HK-2 (cell line): ENCODE results near the gene CHMP2A.
A peak's percentile ranks its signal among the peaks of the same experiment; 100 is the strongest.
"Not testable (repeated sequence)": the region's sequence is repeated elsewhere in the genome, so short reads cannot be mapped to it uniquely, and the experiment has no call there.

ENCODE experiments used
- DNase-seq: peaks from one replicate; pipeline ENCODE4 v3.0.0-alpha.2; 2018; ENCODE audit not compliant: unreplicated experiment

CHMP2A gene

DNA sequence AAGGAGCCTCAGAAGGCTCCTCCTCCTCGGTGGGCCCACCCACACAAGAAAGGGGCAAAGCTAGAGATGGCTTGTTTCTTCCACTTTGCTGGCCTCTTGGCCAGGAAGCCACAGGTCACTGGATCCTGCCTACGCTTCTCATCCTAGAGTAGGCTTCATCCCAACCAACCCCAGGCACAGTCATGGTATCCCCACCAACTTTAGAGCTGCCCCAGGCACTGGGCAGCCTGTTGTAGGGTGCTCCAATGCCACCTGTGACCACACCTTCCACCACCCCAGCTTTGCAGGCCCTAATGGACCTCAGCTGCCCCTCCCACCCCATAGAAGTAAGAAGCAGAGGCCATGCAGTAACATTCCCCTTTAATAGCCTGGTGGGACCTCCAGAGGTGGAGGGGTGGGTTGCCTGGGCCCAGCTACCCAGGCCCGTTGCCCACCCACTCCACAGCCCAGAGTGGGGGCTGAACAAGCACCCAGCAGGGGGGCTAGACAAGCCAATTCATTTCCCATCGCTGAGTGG, 522 bp upstream of the CHMP2A start:
- DNase-seq, result no peak

DNA sequence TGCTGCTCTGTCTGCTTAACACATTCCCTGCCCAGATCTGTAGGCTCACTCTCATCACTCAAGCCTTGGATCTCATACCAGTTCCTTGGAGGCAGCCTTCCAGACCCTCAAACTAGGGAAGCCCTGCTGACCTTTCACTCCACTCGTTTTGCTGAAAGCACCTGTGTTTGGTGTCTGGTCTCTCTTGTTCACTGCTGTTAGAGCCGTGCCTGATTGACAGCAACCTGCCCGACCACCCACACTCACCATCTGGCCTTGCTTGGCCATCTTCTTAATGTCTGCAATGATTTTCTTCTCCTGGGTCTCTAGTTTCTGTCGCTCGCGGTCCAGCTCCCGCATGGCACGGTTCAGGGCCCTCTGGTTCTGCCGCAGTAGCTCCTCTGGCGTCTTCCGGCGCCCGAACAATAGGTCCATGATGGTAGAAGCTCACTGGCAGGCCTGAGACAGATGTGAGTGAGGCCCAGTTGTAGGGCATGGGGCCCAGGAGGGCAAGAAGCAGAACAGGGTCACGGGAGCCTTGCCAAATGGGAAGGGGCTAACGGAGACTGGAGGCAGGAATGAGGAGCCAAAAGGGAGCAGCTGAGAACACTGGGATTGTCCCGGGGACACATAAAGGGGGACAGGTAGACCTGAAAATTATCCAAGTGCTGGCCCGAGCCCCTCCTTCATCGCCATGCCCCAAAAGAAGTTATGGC, 959 bp downstream of the CHMP2A start:
- DNase-seq, result no peak

DNA sequence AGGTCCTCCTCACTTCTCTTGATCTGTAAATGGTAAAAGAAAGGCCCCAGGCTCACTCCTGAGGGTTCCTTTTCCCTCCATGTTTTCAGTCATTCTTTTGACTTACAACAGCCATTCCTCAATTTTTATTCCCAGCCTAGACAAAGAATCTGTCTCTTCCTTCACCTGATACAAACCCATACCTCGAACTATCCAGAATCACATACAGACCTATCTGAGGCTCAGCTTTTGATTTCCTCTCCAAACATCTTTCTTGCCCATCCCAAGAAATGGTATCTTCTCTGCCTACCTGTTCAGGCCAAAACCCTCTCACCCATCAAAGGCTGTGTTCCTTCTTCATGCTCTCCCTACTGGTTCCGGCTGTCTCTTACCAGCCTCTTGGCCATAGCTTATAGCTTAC, 2.2 kb downstream of the CHMP2A start:
- no peak for DNase-seq

DNA sequence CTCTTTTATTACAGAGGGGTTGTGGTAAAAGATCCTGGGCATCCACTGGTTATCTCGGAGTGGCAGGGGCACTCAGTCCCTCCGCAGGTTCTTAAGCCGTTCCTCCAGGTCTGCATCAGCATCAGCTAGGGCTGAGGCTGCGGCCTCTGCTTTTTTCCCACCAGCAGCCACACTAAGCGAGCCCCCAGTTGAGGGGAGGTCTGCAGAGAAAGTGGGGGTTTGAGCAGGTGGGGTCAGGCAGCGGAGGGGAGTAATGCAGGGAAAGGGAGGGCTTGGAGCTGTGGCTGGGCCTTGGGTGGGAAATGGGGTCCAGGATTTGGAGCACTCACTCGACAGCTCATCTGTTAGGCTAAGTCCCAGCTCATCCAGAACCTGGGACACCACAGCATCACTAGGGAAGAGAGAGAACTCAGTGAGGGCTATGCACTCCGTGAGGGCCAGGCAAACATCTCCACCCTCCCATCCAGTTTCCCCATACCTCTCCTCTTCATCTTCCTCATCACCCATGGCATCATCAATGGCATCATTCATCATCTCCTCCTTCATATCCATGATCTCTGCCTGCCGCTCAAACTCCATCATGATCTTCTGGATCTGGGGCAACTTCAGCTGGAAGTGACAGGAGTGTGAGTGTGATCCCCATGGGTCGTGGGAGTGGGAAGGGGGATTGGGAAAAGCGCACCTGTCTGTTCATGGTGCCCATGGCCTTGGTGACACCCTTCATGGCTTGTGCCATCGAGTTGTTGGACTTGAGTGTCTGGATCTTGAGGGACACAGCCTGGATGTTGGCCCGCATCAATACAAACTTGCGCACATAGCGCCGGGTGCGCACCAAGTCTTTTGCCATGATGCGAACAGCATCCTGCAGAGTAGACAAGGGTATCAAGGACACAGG, 3.1 kb downstream of the CHMP2A start:
- DNase-seq, result no peak

DNA sequence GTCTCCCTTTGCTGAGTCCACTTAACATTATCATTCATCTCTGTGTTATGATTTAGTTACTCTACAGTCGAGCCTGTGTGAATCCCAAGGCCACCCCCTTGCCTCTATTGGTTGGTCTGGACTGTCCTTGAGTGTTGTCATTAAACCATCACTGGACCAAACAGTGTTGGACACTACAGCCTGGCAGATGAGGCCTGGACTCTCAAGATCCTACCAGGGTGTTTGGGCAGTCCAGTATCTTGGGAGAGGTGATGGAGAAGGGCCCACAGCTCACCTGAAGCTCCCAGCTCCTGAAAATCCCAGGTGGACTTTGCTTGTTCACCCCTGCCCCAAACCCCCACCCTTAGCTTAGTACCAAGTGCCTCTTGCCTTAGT, 3.8 kb downstream of the CHMP2A start:
- DNase-seq, result no peak

DNA sequence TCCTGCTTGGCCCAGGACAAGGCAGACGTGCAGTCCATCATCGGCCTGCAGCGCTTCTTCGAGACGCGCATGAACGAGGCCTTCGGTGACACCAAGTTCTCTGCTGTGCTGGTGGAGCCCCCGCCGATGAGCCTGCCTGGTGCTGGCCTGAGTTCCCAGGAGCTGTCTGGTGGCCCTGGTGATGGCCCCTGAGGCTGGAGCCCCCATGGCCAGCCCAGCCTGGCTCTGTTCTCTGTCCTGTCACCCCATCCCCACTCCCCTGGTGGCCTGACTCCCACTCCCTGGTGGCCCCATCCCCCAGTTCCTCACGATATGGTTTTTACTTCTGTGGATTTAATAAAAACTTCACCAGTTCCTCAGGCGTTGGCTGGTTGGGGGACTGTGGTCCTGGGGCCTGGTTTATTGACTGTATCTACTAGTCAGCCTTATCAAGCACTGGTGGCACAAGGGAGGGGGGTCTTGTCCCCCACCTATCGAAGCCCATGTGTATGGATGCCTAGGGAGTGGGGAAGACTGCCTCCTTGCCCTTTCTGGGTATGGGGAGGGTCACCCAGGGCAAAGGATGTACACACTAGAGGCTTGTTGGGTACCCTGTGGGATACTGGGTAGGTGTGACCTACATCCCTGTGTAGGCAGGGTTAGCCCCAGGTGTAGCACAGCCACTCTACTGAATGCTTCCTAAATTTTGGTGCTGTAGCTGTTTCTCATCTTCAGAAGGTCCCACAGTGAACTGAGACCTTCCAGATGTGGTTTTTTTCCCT, 4.4 kb downstream of the CHMP2A start:
- no peak for DNase-seq

DNA sequence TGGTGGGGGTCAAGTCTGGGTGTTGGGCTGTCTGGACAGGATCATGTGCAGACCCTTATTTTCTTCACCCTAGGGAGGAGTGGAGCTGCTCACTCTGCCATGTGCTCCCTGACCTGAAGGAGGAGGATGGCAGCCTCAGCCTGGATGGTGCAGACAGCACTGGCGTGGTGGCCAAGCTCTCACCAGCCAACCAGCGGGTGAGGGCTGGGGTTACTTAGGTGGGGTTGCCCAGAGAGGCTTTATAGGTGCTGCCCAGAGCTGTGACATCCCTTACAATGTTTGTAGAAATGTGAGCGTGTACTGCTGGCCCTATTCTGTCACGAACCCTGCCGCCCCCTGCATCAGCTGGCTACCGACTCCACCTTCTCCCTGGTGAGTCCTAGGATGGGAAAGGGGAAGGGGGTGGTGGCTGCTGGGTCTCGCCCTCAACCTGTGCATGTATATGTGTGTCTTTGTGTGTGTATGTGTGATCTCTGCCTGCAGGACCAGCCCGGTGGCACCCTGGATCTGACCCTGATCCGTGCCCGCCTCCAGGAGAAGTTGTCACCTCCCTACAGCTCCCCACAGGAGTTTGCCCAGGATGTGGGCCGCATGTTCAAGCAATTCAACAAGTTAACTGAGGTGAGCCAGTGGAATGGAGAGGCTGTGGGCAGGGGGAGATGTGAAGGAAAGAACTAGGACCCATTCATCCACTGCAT, 5.1 kb downstream of the CHMP2A start:
- no peak for DNase-seq

DNA sequence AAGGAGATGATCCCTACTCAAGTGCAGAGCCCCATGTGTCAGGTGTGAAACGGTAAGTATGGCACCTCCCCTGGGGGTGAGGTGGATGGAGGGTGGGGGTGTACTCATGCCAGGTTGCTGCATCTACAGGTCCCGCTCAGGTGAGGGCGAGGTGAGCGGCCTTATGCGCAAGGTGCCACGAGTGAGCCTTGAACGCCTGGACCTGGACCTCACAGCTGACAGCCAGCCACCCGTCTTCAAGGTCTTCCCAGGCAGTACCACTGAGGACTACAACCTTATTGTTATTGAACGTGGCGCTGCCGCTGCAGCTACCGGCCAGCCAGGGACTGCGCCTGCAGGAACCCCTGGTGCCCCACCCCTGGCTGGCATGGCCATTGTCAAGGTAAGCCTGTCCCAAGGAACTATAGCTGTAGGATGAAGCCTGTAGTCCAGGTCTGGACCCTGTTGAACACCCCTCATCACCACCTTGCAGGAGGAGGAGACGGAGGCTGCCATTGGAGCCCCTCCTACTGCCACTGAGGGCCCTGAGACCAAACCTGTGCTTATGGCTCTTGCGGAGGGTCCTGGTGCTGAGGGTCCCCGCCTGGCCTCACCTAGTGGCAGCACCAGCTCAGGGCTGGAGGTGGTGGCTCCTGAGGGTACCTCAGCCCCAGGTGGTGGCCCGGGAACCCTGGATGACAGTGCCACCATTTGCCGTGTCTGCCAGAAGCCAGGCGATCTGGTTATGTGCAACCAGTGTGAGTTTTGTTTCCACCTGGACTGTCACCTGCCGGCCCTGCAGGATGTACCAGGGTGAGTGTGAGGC, 5.8 kb downstream of the CHMP2A start:
- no peak for DNase-seq

DNA sequence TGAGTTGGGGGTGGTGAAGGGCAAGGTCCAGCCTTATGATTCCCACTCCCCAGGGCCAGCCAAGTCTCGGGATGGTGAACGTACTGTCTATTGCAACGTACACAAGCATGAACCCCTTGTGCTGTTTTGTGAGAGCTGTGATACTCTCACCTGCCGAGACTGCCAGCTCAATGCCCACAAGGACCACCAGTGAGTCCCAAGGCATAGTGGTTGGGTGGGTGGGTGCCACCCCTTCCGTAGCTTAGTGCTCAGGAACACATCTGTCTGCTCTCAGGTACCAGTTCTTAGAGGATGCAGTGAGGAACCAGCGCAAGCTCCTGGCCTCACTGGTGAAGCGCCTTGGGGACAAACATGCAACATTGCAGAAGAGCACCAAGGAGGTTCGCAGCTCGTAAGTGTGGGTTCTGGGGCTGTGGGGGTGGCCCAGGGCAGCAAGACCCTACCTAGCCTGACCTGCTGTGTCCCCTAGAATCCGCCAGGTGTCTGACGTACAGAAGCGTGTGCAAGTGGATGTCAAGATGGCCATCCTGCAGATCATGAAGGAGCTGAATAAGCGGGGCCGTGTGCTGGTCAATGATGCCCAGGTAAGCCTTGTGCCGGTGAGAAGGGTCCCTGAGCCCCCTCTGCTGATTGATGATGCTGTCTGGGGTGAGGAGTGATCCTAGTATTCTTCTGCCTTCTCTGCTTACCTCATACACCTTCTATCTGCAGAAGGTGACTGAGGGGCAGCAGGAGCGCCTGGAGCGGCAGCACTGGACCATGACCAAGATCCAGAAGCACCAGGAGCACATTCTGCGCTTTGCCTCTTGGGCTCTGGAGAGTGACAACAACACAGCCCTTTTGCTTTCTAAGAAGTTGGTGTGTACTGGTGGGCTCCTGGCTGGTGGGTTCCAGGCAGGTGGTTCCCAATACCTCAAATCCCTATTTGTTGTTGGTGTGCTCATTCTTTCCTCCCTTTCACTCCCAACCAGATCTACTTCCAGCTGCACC, 7.3 kb downstream of the CHMP2A start:
- DNase-seq, result no peak

DNA sequence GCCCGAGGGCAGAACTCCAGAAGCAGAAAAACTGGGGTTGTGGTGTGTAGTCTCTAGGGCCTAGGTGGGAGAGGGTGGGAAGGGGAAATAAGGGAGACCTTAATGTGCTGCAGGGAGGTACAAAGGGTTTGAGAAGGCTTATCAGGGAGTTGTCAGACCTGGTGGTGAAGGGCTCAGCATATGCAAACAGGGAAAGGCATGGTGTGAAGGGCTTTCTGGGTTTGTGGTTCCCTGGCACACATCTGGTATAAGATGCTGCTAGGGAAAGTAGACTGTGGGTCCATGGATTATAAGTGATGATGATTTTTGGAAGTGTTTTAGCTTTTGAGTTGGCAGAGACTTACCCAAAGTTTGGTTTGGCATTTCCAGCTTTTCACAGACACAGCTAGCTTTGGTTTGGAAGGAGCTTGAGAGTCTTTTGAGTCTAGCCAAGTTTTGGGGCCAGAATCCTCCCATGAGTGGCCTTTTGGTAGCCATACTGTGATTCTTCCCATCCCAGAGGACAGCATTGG, 8.8 kb downstream of the CHMP2A start:
- DNase-seq, result no peak

DNA sequence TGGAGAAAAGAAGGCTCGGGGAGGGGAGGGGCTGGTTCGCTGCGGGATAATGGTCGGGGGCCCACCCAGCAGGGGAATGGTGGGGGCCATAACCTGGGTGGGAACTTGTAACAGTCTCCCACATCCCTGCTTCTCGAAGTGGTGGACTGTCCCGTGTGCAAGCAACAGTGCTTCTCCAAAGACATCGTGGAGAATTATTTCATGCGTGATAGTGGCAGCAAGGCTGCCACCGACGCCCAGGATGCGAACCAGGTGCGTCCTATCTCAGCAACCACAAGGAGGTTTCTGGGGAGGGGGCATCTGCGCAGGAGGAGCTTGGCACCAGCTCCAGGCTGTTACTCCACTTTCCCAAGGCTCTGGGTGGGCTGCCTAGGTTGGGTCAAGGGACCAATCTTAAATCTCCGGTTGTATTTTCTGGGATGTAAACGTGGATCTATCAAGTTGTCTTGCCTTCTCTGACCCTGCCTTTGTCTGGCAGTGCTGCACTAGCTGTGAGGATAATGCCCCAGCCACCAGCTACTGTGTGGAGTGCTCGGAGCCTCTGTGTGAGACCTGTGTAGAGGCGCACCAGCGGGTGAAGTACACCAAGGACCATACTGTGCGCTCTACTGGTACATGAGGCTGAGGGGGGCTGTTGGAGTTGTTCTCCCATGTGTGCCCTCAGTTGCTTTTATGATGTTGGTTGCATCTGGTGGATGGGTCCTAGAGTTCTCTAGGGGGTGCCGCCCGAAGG, 9.5 kb downstream of the CHMP2A start:
- no peak for DNase-seq

DNA sequence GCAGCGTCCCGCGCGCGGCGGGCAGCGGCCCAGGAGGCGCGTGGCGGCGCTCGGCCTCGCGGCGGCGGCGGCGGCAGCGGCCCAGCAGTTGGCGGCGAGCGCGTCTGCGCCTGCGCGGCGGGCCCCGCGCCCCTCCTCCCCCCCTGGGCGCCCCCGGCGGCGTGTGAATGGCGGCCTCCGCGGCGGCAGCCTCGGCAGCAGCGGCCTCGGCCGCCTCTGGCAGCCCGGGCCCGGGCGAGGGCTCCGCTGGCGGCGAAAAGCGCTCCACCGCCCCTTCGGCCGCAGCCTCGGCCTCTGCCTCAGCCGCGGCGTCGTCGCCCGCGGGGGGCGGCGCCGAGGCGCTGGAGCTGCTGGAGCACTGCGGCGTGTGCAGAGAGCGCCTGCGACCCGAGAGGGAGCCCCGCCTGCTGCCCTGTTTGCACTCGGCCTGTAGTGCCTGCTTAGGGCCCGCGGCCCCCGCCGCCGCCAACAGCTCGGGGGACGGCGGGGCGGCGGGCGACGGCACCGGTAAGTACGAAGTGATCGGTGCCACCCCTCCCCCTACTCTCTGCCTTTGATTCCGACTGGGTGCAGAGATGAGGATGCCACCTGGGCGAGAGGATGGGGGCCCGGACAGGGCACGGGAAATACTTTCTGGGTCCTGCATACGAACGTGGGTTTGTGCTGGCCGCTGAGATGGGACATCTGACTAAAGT, 10.2 kb downstream of the CHMP2A start:
- no peak for DNase-seq

DNA sequence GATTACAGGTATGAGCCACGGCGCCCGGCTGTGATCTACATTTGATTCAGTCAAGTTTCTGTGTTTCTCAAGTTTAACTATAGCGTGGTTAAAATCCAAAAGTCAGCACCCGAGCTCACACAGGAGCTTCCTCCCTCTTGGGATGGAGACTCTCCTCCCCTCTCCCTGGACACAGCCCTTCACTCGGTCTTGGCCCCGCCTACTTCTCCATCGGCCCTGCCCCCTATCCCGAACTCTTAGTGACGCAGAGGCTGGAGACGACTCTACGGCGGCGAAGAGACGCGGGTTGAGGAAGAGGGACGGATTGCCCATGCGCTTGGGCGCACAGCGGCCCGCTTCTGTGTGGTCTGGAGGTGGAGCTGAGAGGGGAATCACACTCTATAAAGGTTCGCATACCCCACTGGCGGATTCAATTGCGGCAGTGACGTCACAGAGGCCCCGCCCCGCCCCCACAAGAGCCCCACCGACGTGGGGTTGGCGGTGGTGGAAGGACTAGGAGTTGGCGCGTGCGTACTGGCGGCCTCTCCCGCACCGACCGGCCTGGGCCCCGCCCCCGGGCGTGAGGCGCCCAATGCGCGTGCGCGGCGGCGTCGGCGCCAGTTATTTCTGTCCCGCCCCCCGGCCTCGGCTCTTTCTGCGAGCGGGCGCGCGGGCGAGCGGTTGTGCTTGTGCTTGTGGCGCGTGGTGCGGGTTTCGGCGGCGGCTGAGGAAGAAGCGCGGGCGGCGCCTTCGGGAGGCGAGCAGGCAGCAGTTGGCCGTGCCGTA, 10.9 kb downstream of the CHMP2A start, which contains the start of gene TRIM28:
TRIM28 (plus strand) TSS at position 239 of the 765 bp plus-strand sequence. CDS start 694 bp downstream, outside the sequence.
- peak; percentile 100 for DNase-seq

DNA sequence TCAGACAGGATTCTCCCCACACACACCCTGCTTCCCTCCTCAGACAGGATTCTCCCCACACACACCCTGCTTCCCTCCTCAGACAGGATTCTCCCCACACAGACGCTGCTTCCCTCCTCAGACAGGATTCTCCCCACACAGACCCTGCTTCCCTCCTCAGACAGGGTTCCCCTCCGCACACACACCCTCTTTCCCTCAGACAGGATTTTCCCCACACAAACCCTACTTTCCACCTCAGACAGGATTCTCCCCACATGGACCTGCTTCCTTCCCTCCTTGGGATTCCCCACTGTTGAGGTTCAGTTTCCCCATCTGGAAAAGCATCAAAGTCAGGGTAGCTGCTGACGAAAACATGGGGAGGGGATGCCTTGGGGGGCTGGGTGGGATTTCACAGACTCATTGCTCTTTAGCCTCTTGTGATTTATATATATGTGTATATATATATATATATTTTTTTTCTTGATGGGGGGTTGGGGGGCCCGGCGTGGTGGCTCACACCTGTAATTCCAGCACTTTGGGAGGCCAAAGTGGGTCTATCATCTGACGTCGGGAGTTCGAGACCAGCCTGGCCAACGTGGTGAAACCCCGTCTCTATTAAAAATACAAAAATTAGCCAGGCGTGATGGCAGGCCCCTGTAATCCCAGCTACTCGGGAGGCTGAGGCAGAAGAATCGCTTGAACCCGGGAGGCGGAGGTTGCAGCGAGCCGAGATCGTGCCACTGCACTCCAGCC, 12.1 kb downstream of the CHMP2A start:
- not testable (repeated sequence) for DNase-seq

DNA sequence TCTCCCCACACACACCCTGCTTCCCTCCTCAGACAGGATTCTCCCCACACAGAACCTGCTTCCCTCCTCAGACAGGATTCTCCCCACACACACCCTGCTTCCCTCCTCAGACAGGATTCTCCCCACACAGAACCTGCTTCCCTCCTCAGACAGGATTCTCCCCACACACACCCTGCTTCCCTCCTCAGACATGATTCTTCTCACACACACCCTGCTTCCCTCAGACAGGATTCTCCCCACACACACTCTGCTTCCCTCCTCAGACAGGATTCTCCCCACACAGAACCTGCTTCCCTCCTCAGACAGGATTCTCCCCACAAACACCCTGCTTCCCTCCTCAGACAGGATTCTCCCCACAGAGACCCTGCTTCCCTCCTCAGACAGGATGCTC, 15.7 kb downstream of the CHMP2A start:
- not testable (repeated sequence) for DNase-seq
